HFFc6 (cell line): Measurements from ENCODE around the gene JAK1. TPM values are rescaled to one million over a fixed set of nuclear protein-coding genes. Genes with fewer than 3 reads are reported as not detected.

Experiments used
- DNase-seq: peaks from one replicate; pipeline ENCODE4 v3.0.0-alpha.2; 2018
- H3K27ac Mint-ChIP-seq: 2 replicates; pipeline ENCODE4 v1.8.0; 2020; ENCODE audit warnings: mild to moderate bottlenecking, mixed read lengths
- H3K27me3 Mint-ChIP-seq: 2 replicates; pipeline ENCODE4 v1.8.0; 2021; ENCODE audit warnings: mild to moderate bottlenecking, moderate library complexity, mixed read lengths; ENCODE audit not compliant: insufficient read depth
- H3K36me3 Mint-ChIP-seq: 2 replicates; pipeline ENCODE4 v1.8.0; 2021; ENCODE audit warnings: low read depth, mixed read lengths
- H3K4me1 Mint-ChIP-seq: 2 replicates; pipeline ENCODE4 v1.8.0; 2020; ENCODE audit warnings: low read depth, mixed read lengths
- H3K4me3 Mint-ChIP-seq: 2 replicates; pipeline ENCODE4 v1.8.0; 2020; ENCODE audit warnings: mild to moderate bottlenecking, moderate library complexity, mixed read lengths
- H3K9me3 Mint-ChIP-seq: 2 replicates; pipeline ENCODE4 v1.8.0; 2020; ENCODE audit warnings: mild to moderate bottlenecking, mixed read lengths
- total RNA-seq, 6 experiments: library from RNA; stranded (reverse); fragmentation: NEBNext Ultra II Directional; extraction: Animal tissue kit (Norgen Biotek cat#: 25700); gene quantifications; 2 replicates in 1 of 6; 3 replicates in 5 of 6; pipeline ENCODE4 v1.2.3, GENCODE V29; 2021
- TF ChIP-seq, protein P1 (sequence below): fragments of 200-600 bp; sonication (generic); IDR thresholded peaks from 2 replicates; pipeline ENCODE4 v1.5.0; 2021; ENCODE audit warnings: antibody characterized with exemption, mild to moderate bottlenecking

The JAK1 gene
- total RNA-seq, 6 experiments from 2014 or later, result 90.0 to 104 (median 98.3) TPM

DNA sequence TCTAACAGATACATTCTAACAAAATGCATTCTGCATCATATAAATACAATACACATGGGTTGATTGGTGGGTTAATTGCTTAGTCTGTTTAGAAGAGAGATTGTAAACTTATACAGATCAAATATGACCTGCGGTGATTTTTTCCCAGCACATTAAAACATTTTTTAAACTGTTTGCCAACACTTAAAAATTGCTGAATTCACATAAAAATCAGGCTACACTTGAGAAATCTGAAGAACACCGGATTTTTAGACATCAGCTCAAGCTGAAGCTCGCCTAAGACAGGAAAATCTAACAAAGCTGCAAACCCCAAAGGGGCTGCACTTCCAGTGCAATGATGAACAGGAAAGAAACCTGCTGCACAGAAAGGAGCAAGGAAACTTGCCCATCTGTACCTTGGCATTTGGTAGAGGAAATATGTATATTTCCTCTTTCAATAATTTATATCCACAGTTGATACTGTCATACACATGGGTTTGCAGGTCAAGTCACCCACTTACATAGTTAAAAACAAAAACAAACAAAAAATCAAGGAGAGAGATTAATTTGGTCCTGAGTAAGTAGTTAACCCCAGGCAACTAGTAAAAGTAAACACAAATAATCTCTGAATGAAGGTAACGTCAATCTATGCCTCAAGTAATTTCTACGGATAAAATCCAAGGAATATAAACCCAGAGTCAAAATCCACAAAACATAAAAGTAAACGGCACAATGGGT lies 30.4 kb upstream of the JAK1 start:
- H3K4me1 Mint-ChIP-seq, result peaks cover 9% of the 10 kb centered on the region
- H3K27ac Mint-ChIP-seq, result no peak overlapping the region
- no peaks in the 10 kb centered on the region; the same call in 1 of the 2 replicates for H3K36me3 Mint-ChIP-seq
- H3K4me3 Mint-ChIP-seq, result no peak overlapping the region
- peaks cover 5% of the 10 kb centered on the region for H3K27me3 Mint-ChIP-seq
- DNase-seq, result no peak
- TF ChIP-seq, protein P1, sequence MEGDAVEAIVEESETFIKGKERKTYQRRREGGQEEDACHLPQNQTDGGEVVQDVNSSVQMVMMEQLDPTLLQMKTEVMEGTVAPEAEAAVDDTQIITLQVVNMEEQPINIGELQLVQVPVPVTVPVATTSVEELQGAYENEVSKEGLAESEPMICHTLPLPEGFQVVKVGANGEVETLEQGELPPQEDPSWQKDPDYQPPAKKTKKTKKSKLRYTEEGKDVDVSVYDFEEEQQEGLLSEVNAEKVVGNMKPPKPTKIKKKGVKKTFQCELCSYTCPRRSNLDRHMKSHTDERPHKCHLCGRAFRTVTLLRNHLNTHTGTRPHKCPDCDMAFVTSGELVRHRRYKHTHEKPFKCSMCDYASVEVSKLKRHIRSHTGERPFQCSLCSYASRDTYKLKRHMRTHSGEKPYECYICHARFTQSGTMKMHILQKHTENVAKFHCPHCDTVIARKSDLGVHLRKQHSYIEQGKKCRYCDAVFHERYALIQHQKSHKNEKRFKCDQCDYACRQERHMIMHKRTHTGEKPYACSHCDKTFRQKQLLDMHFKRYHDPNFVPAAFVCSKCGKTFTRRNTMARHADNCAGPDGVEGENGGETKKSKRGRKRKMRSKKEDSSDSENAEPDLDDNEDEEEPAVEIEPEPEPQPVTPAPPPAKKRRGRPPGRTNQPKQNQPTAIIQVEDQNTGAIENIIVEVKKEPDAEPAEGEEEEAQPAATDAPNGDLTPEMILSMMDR, result no peak
- H3K9me3 Mint-ChIP-seq, result peaks cover 18% of the 10 kb centered on the region; the same call in 1 of the 2 replicates

DNA sequence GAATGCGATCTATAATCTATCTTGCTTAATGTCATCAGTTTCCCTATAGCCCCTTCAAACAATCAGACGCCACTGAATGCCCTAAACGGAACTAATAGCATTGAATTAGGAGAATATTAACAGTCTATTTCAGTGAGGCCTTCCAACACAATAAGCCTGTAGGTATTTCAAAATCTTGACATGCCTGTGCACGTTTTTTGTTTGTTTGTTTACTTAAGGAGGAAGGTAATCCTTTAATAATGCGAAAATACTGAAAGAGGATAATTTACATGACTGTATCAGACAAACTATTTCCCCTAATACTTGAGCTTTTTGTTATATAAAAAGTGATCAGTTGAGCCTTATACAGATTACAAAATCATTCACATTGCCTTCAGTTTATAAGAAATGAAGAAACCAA lies 29.0 kb upstream of the JAK1 start:
- Mint-ChIP-seq H3K9me3 (peaks cover 18% of the 10 kb centered on the region; the same call in 1 of the 2 replicates), H3K36me3 (no peaks in the 10 kb centered on the region; the same call in 1 of the 2 replicates), H3K27me3 (peaks cover 5% of the 10 kb centered on the region), H3K4me1 (no peaks in the 10 kb centered on the region), H3K4me3 (no peak overlapping the region), H3K27ac (no peak overlapping the region)
- TF ChIP-seq, protein P1, result no peak
- no peak for DNase-seq

DNA sequence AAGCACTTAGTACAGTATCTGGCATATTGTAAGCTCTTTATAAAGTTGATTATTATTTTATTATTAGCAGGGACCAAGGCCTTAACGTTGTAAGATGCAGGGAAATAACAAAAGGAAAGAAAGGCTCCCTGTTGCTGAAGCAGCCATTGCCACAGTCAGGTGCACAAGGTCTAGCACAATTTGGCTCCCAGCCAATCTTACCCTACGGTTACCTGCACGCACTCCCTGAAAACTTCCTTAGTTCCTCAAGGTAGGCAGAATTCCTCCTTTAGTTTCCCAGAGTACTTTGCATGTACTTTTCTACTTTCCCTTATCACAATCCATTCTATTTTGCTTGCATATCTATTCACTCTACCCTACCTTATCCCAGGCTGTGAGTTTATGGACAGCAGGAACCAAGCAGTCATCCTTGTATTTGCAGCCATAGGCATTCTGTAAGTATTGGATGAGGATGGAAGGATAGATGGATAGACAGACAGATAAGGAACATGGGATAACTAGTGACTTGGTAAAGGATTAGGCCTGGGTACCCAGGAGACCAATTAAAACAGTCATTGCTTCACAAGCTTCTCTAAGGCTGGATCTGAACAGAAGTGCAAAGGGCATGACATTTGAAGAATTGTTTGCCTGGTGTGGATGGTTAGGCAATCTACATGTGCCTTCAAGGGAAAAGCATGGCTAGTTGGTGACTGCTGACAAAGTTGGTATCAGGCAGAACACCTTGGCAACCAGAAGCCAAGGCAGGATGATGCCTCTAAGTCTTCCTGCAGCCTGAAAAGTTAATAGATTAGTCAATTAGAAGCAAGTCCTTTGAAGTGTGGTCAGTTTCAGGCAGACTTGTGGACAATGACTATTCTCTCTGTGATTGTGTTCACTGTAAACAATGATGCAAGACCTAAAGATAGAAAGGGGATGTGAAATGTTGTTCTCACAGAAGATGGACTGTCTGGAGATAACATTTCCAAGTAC lies 20.8 kb upstream of the JAK1 start:
- Mint-ChIP-seq H3K27me3 (no peaks in the 10 kb centered on the region; the same call in 1 of the 2 replicates), H3K4me3 (no peak overlapping the region), H3K27ac (no peak overlapping the region), H3K4me1 (peaks cover 11% of the 10 kb centered on the region), H3K9me3 (no peaks in the 10 kb centered on the region), H3K36me3 (no peaks in the 10 kb centered on the region)
- no peak for DNase-seq
- TF ChIP-seq, protein P1, result no peak

DNA sequence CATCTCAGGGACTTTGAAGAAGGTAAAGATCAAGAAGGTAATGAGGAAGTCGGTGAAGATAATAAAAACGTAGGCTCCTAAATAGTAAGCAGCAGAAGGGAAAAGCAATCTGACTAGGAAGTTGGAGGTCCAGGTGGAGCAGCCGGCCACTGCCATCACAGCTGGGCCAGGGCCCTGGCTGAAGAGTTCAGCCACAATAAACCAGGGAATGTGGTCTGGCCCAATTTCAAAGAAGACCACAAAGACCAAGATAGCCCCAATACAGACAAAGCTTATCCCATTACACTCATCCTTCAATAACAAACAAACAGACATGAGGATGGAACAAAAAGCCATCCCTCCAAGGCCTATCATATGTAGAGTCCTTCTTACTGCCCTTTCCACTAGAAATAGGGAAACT lies 18.4 kb upstream of the JAK1 start:
- H3K4me3 Mint-ChIP-seq, result no peak overlapping the region
- TF ChIP-seq, protein P1, result no peak
- H3K4me1 Mint-ChIP-seq, result peaks cover 18% of the 10 kb centered on the region
- no peaks in the 10 kb centered on the region for H3K9me3 Mint-ChIP-seq
- no peak for DNase-seq
- H3K36me3 Mint-ChIP-seq, result no peaks in the 10 kb centered on the region
- no peaks in the 10 kb centered on the region; the same call in none of the 2 replicates for H3K27me3 Mint-ChIP-seq
- no peak overlapping the region for H3K27ac Mint-ChIP-seq

DNA sequence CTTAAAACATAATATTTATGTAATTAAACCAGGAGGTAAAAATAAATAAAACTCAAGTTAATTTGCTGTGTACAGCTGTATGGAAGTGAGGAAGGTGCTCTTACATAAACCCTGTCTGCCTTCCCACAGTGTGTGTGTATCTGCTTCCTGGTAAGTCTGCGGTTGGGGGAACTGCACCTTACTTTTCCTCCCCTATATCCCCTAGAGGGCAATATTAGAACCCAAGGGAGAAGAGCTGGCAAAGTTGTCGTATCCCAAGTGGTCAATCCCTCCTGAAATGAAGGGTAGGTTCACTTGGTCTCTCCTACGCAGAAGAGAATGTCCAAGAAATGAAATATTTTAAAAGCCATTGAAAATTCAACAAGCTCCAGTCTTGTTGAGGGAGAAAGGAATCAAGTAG lies 17.8 kb upstream of the JAK1 start:
- Mint-ChIP-seq H3K9me3 (no peaks in the 10 kb centered on the region), H3K4me3 (no peak overlapping the region), H3K4me1 (peaks cover 18% of the 10 kb centered on the region), H3K36me3 (no peaks in the 10 kb centered on the region), H3K27me3 (no peaks in the 10 kb centered on the region; the same call in none of the 2 replicates), H3K27ac (no peak overlapping the region; the same call in 1 of the 2 replicates)
- TF ChIP-seq, protein P1, result no peak
- DNase-seq, result no peak
